MM.1S (cell line): ENCODE measurements around the gene C9orf153.
A peak's percentile ranks its signal among the peaks of the same experiment; 100 is the strongest.
"Not testable (repeated sequence)": the region's sequence is repeated elsewhere in the genome, so short reads cannot be mapped to it uniquely, and the experiment has no call there.

Experiments
- DNase-seq: peaks from one replicate; pipeline ENCODE4 v3.0.0-alpha.2; 2015
- H2AFZ ChIP-seq: fragments of 300-600 bp; sonication (generic); 2 replicates; pipeline ENCODE4 v1.6.0; 2016; ENCODE audit warnings: antibody characterized with exemption, low read length
- H3F3A ChIP-seq: fragments of 300-600 bp; sonication (generic); 2 replicates; pipeline ENCODE4 v1.6.1; 2016; ENCODE audit warnings: mild to moderate bottlenecking, antibody characterized with exemption, low read length, moderate library complexity, mixed read lengths; ENCODE audit not compliant: insufficient read depth
- H3K27ac ChIP-seq: fragments of 300-600 bp; sonication (generic); 2 replicates; pipeline ENCODE4 v1.5.1; 2016; ENCODE audit warnings: mild to moderate bottlenecking, low read length
- H3K27me3 ChIP-seq: fragments of 300-600 bp; sonication (generic); replicated peaks from 2 replicates; pipeline ENCODE4 v1.6.0; 2016; ENCODE audit warnings: low read length; ENCODE audit not compliant: insufficient read depth
- H3K36me3 ChIP-seq: fragments of 300-600 bp; sonication (generic); replicated peaks from 2 replicates; pipeline ENCODE4 v1.6.1; 2016; ENCODE audit warnings: mild to moderate bottlenecking, low read length, mixed read lengths; ENCODE audit not compliant: insufficient read depth
- H3K4me1 ChIP-seq: fragments of 300-600 bp; sonication (generic); 2 replicates; pipeline ENCODE4 v1.6.1; 2016; ENCODE audit warnings: low read length, mixed read lengths
- H3K4me2 ChIP-seq: fragments of 300-600 bp; sonication (generic); 2 replicates; pipeline ENCODE4 v1.6.0; 2016; ENCODE audit warnings: low read depth, low read length
- H3K4me3 ChIP-seq: fragments of 300-600 bp; sonication (generic); 2 replicates; pipeline ENCODE4 v1.5.1; 2016; ENCODE audit warnings: low read length, mixed read lengths
- H3K79me2 ChIP-seq: fragments of 300-600 bp; sonication (generic); 2 replicates; pipeline ENCODE4 v1.6.1; 2016; ENCODE audit warnings: mixed run types, low read length, mixed read lengths
- H3K9ac ChIP-seq: fragments of 300-600 bp; sonication (generic); 2 replicates; pipeline ENCODE4 v1.6.1; 2016; ENCODE audit warnings: low read length, mixed read lengths
- H3K9me2 ChIP-seq: fragments of 300-600 bp; sonication (generic); replicated peaks from 2 replicates; pipeline ENCODE4 v1.6.1; 2016; ENCODE audit warnings: mild to moderate bottlenecking, low read length, mixed read lengths; ENCODE audit not compliant: insufficient read depth
- H3K9me3 ChIP-seq: fragments of 300-600 bp; sonication (generic); replicated peaks from 2 replicates; pipeline ENCODE4 v1.6.1; 2016; ENCODE audit warnings: mild to moderate bottlenecking, low read length, mixed read lengths; ENCODE audit not compliant: insufficient read depth
- H4K20me1 ChIP-seq: fragments of 300-600 bp; sonication (generic); 2 replicates; pipeline ENCODE4 v1.6.1; 2016; ENCODE audit warnings: mild to moderate bottlenecking, low read length, moderate library complexity, mixed read lengths; ENCODE audit not compliant: insufficient read depth
- EZH2 ChIP-seq: fragments of 300-600 bp; sonication (generic); optimal IDR thresholded peaks from 2 replicates; pipeline ENCODE3; 2017; ENCODE audit warnings: low read depth, mild to moderate bottlenecking, antibody characterized with exemption, low read length, mixed read lengths
- EZH2phosphoT487 ChIP-seq: fragments of 300-600 bp; sonication (generic); IDR thresholded peaks from 2 replicates; pipeline ENCODE4 v1.6.1; 2018; ENCODE audit warnings: antibody characterized with exemption, low read length
- TF ChIP-seq, protein P1 (sequence below): fragments of 300-600 bp; sonication (generic); IDR thresholded peaks from 2 replicates; pipeline ENCODE4 v1.5.1; 2016; ENCODE audit warnings: antibody characterized with exemption, low read length, mixed read lengths

C9orf153 gene

DNA sequence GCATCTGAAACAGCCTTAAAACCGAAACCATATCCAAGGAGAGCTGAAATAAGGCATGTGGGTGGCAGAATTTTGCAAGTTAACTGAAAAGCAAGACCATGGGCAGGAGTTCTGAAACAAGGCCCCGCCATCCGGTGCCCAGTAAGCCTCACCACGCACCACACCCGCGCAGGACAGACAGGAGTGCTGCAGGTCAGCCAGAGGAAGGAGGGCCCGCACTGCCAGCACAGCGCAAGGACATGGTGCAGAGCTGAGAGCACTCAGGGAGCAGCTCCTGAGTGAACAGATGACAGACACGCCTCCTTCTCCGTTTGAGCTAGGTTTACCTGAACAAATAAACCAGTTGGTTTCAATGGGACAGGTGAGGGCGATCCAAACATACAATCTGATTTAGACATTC lies 39.4 kb upstream of the C9orf153 start:
- H3K4me1 ChIP-seq, result peaks cover 42% of the 10 kb centered on the region
- H3K9me2 ChIP-seq, result no peaks in the 10 kb centered on the region
- TF ChIP-seq, protein P1, sequence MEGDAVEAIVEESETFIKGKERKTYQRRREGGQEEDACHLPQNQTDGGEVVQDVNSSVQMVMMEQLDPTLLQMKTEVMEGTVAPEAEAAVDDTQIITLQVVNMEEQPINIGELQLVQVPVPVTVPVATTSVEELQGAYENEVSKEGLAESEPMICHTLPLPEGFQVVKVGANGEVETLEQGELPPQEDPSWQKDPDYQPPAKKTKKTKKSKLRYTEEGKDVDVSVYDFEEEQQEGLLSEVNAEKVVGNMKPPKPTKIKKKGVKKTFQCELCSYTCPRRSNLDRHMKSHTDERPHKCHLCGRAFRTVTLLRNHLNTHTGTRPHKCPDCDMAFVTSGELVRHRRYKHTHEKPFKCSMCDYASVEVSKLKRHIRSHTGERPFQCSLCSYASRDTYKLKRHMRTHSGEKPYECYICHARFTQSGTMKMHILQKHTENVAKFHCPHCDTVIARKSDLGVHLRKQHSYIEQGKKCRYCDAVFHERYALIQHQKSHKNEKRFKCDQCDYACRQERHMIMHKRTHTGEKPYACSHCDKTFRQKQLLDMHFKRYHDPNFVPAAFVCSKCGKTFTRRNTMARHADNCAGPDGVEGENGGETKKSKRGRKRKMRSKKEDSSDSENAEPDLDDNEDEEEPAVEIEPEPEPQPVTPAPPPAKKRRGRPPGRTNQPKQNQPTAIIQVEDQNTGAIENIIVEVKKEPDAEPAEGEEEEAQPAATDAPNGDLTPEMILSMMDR, result no peak
- TF ChIP-seq EZH2 (no peak), EZH2phosphoT487 (no peak)
- H2AFZ ChIP-seq, result no peak overlapping the region
- peak; percentile 73 for DNase-seq
- H3K27me3 ChIP-seq, result no peaks in the 10 kb centered on the region
- H3K9ac ChIP-seq, result peak overlapping the region; percentile 3; the same call in 1 of the 2 replicates
- H3K4me3 ChIP-seq, result peak overlapping the region; percentile 37
- H3K36me3 ChIP-seq, result peaks cover 10% of the 10 kb centered on the region
- H3K27ac ChIP-seq, result peak overlapping the region; percentile 47; the same call in 1 of the 2 replicates
- H3K79me2 ChIP-seq, result peaks cover 16% of the 10 kb centered on the region
- no peaks in the 10 kb centered on the region for H4K20me1 ChIP-seq
- no peaks in the 10 kb centered on the region for H3K9me3 ChIP-seq
- H3K4me2 ChIP-seq, result peak overlapping the region; percentile 92
- peaks cover 39% of the 10 kb centered on the region for H3F3A ChIP-seq

DNA sequence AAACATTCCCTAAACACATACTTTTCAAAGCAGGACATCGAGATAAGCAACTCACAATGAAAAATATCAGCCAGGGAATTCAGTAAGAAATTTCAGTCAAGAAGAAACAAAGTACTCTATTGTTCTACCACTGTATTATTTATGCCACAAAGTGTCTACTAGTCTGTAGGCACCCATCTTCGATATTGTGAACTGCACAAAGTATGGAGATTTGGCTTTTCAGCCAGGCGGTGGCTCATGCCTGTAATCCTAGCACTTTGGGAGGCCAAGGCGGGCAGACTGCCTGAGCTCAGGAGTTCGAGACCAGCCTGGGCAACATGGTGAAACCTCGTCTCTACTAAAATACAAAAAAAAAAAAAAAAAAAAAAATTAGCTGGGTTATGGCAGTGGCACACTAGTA lies 30.9 kb upstream of the C9orf153 start:
- not testable (repeated sequence) for H3K9me2 ChIP-seq, H3K36me3 ChIP-seq, H3K9me3 ChIP-seq, H2AFZ ChIP-seq, H4K20me1 ChIP-seq, H3K9ac ChIP-seq, H3K4me2 ChIP-seq, H3K79me2 ChIP-seq, H3F3A ChIP-seq, DNase-seq, H3K27ac ChIP-seq, H3K27me3 ChIP-seq, H3K4me3 ChIP-seq, H3K4me1 ChIP-seq

DNA sequence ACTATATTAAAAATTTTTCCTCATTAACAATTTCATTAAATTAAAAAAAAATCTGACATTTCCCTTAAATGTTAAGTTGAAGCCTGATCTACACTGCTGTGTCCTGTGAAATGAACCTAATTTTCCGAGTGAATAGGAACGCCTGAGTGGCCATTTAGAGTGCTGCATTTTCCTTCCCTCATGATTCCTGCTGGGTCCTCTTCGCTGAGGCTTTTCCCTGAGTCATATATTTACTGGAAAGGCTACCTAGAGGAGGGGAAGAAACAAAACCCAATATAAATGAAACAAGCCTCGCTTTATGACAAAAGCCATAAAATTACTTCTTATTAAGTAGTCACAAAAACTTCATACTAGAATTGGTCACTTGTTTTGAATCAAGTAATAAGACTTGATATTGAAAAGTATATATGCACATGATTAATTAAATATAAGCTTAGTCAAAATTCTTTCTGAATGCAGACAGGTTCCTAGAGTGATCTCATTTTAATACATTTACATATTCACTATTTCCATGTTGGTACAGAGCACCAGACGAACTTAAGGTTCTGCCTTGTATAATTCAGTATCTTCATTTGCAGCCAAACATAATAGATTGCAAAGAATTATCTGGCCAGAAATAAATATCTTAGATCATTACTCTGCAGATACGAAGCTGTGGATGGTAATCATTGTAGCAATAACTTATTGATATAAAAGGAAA lies 29.2 kb upstream of the C9orf153 start:
- Histone ChIP-seq H3K27me3 (no peaks in the 10 kb centered on the region), H3K9me2 (no peaks in the 10 kb centered on the region), H3K36me3 (no peaks in the 10 kb centered on the region; the same call in 1 of the 2 replicates), H2AFZ (no peak overlapping the region), H3K4me3 (no peak overlapping the region), H3K79me2 (no peaks in the 10 kb centered on the region), H3K27ac (no peak overlapping the region), H3K4me1 (no peaks in the 10 kb centered on the region), H3K4me2 (no peak overlapping the region), H3K9me3 (no peaks in the 10 kb centered on the region), H3F3A (no peaks in the 10 kb centered on the region), H4K20me1 (no peaks in the 10 kb centered on the region), H3K9ac (no peak overlapping the region)
- DNase-seq, result no peak
- TF ChIP-seq, protein P1, result no peak
- TF ChIP-seq EZH2 (no peak), EZH2phosphoT487 (no peak)

DNA sequence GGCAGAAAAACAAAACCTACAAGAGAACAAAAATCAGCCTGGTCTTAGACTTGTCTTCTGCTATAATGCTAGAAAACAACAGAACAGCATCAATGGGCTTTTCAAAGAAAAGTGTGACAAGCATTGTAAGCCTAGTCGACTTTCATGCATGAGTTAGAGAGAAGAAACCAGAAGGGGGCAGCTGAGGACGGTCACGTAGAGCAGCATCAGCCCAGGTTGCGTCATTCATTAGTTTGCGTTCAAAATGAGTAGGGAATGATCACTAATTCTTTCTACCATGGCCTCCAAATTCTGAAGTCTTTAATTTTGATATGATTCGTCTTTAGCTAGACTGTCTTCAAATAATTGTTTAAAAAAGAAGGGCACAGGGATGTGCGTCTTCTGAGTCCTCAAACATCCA lies 27.6 kb upstream of the C9orf153 start:
- H3K9me3 ChIP-seq, result no peaks in the 10 kb centered on the region
- peaks cover 5% of the 10 kb centered on the region; the same call in 1 of the 2 replicates for H3K4me1 ChIP-seq
- TF ChIP-seq EZH2 (no peak), EZH2phosphoT487 (no peak)
- TF ChIP-seq, protein P1, result no peak
- no peaks in the 10 kb centered on the region for H3K9me2 ChIP-seq
- H2AFZ ChIP-seq, result no peak overlapping the region
- no peaks in the 10 kb centered on the region for H3K79me2 ChIP-seq
- no peak overlapping the region for H3K9ac ChIP-seq
- no peak for DNase-seq
- H3K27me3 ChIP-seq, result no peaks in the 10 kb centered on the region
- no peak overlapping the region for H3K27ac ChIP-seq
- no peak overlapping the region for H3K4me3 ChIP-seq
- no peaks in the 10 kb centered on the region; the same call in 1 of the 2 replicates for H3K36me3 ChIP-seq
- no peak overlapping the region for H3K4me2 ChIP-seq
- H4K20me1 ChIP-seq, result no peaks in the 10 kb centered on the region
- H3F3A ChIP-seq, result peaks cover 9% of the 10 kb centered on the region
